NT2/D1 (cell line): ENCODE data around the gene MRPL38.
"Not testable (repeated sequence)": the region's sequence is repeated elsewhere in the genome, so short reads cannot be mapped to it uniquely, and the experiment has no call there.

ENCODE experiments used
- DNase-seq: peaks from one replicate; pipeline ENCODE4 v3.0.0-alpha.2; 2011; ENCODE audit warnings: low read depth, low spot score
- H3K27me3 ChIP-seq: 2 replicates; pipeline ENCODE4 v1.6.0; 2011; ENCODE audit warnings: mild to moderate bottlenecking; ENCODE audit not compliant: insufficient read length, insufficient read depth
- H3K36me3 ChIP-seq: 2 replicates; pipeline ENCODE4 v1.6.1; 2011; ENCODE audit warnings: mild to moderate bottlenecking, low read length, mixed read lengths; ENCODE audit not compliant: insufficient read depth, insufficient read length
- H3K4me1 ChIP-seq: 2 replicates; pipeline ENCODE4 v1.5.1; 2011; ENCODE audit not compliant: insufficient read depth, insufficient read length
- H3K4me3 ChIP-seq: 2 replicates; pipeline ENCODE4 v1.5.1; 2011; ENCODE audit warnings: low read depth; ENCODE audit not compliant: insufficient read length
- H3K9ac ChIP-seq: 2 replicates; pipeline ENCODE4 v1.6.0; 2011; ENCODE audit warnings: low read depth; ENCODE audit not compliant: insufficient read length
- H3K9me3 ChIP-seq: 2 replicates; pipeline ENCODE4 v1.5.1; 2011; ENCODE audit warnings: mild to moderate bottlenecking, low read length; ENCODE audit not compliant: insufficient read depth
- SUZ12 ChIP-seq: IDR thresholded peaks from 2 replicates; pipeline ENCODE4 v1.6.1; 2011; ENCODE audit not compliant: insufficient read length, insufficient read depth; ENCODE audit errors: extremely low read depth
- YY1 ChIP-seq: IDR thresholded peaks from 2 replicates; pipeline ENCODE4 v1.6.1; 2011; ENCODE audit not compliant: insufficient read length, insufficient read depth
- ZNF274 ChIP-seq: IDR thresholded peaks from 2 replicates; pipeline ENCODE4 v1.6.1; 2011; ENCODE audit warnings: mild to moderate bottlenecking, low read depth, low read length

Gene MRPL38

GRCh38 chr17:75861927-75862317 is 42.8 kb downstream of the MRPL38 start:
- TF ChIP-seq YY1 (no peak), ZNF274 (no peak), SUZ12 (no peak)
- no peaks in the 10 kb centered on the region for H3K27me3 ChIP-seq
- DNase-seq: no peak
- peaks cover 10% of the 10 kb centered on the region for H3K4me1 ChIP-seq
- no peak overlapping the region for H3K4me3 ChIP-seq
- no peaks in the 10 kb centered on the region for H3K36me3 ChIP-seq
- no peak overlapping the region for H3K9ac ChIP-seq
- no peaks in the 10 kb centered on the region for H3K9me3 ChIP-seq

- not testable (repeated sequence) for H3K27me3 ChIP-seq, H3K9ac ChIP-seq, H3K9me3 ChIP-seq, H3K4me3 ChIP-seq, H3K36me3 ChIP-seq, DNase-seq, H3K4me1 ChIP-seq
Measured at GRCh38 chr17:75859358-75859757, 45.3 kb downstream of the MRPL38 start.

GRCh38 chr17:75856062-75856756 is 48.5 kb downstream of the MRPL38 start:
- Histone ChIP-seq H3K36me3 (peaks cover 9% of the 10 kb centered on the region), H3K4me3 (peak overlapping the region; percentile 96), H3K9me3 (no peaks in the 10 kb centered on the region), H3K27me3 (no peaks in the 10 kb centered on the region), H3K9ac (peak overlapping the region; percentile 98), H3K4me1 (peaks cover 2% of the 10 kb centered on the region)
- TF ChIP-seq ZNF274 (no peak), SUZ12 (no peak), YY1 (no peak)
- no peak for DNase-seq

GRCh38 chr17:75855310-75856061 is 49.2 kb downstream of the MRPL38 start, which contains the start of gene WBP2:
Gene WBP2, minus strand, starts transcription at chr17:75855335. Its CDS starts 38 bp downstream, at chr17:75855297.
- Histone ChIP-seq H3K4me1 (peaks cover 2% of the 10 kb centered on the region), H3K27me3 (no peaks in the 10 kb centered on the region), H3K9ac (peak within 1 kb of the TSS; percentile 98), H3K4me3 (peak within 1 kb of the TSS; percentile 96), H3K9me3 (no peaks in the 10 kb centered on the region), H3K36me3 (peaks cover 17% of the 10 kb centered on the region)
- DNase-seq: peak; percentile 98
- TF ChIP-seq YY1 (peak; percentile 5), SUZ12 (no peak), ZNF274 (no peak)

- TF ChIP-seq ZNF274 (no peak), YY1 (no peak), SUZ12 (no peak)
- Histone ChIP-seq H3K9ac (peak overlapping the region; percentile 63), H3K27me3 (no peaks in the 10 kb centered on the region), H3K36me3 (peaks cover 20% of the 10 kb centered on the region), H3K4me3 (peak overlapping the region; percentile 55), H3K4me1 (peaks cover 2% of the 10 kb centered on the region), H3K9me3 (no peaks in the 10 kb centered on the region)
- no peak for DNase-seq
Measured at GRCh38 chr17:75854881-75855309, 49.8 kb downstream of the MRPL38 start.

GRCh38 chr17:75854101-75854748 is 50.5 kb downstream of the MRPL38 start:
- no peak for DNase-seq

GRCh38 chr17:75853433-75853832 is 51.3 kb downstream of the MRPL38 start:
- Histone ChIP-seq H3K4me3 (no peak overlapping the region), H3K27me3 (no peaks in the 10 kb centered on the region), H3K36me3 (peaks cover 34% of the 10 kb centered on the region), H3K9me3 (no peaks in the 10 kb centered on the region), H3K4me1 (no peaks in the 10 kb centered on the region), H3K9ac (peak overlapping the region; percentile 26)
- DNase-seq: no peak
- TF ChIP-seq YY1 (no peak), SUZ12 (no peak), ZNF274 (no peak)

More at GRCh38 chr17:75854101-75854748, 50.5 kb downstream of the MRPL38 start:
- peak overlapping the region; percentile 55 for H3K4me3 ChIP-seq
- no peaks in the 10 kb centered on the region for H3K9me3 ChIP-seq
- H3K27me3 ChIP-seq: no peaks in the 10 kb centered on the region
- peaks cover 26% of the 10 kb centered on the region for H3K36me3 ChIP-seq
- TF ChIP-seq YY1 (no peak), ZNF274 (no peak), SUZ12 (no peak)
- H3K9ac ChIP-seq: peak overlapping the region; percentile 54
- peaks cover 2% of the 10 kb centered on the region for H3K4me1 ChIP-seq

GRCh38 chr17:75851693-75851991 is 53.0 kb downstream of the MRPL38 start:
- H3K27me3 ChIP-seq, H3K4me1 ChIP-seq, DNase-seq, H3K4me3 ChIP-seq, H3K9ac ChIP-seq, H3K9me3 ChIP-seq: not testable (repeated sequence)
- H3K36me3 ChIP-seq: peaks cover 52% of the 10 kb centered on the region
